Left ventricle myocardium inferior (tissue), 1 donor: ENCODE measurements around the gene COQ3. TPM values are rescaled to one million over a fixed set of nuclear protein-coding genes. Genes with fewer than 3 reads are reported as not detected.

Experiments used
- DNase-seq: peaks from one replicate; pipeline ENCODE4 v3.0.0-alpha.2; 2020
- H3K27ac ChIP-seq: fragments of 200-600 bp; replicated peaks from 2 replicates; pipeline ENCODE4 v1.8.0; 2021
- H3K27me3 ChIP-seq: fragments of 200-600 bp; 2 replicates; pipeline ENCODE4 v1.8.0; 2021; ENCODE audit warnings: low read depth
- H3K36me3 ChIP-seq: fragments of 200-600 bp; 2 replicates; pipeline ENCODE4 v1.8.0; 2021
- H3K4me1 ChIP-seq: fragments of 200-600 bp; 2 replicates; pipeline ENCODE4 v1.8.0; 2021
- H3K4me3 ChIP-seq: fragments of 200-600 bp; 2 replicates; pipeline ENCODE4 v1.8.0; 2021; ENCODE audit warnings: mild to moderate bottlenecking, moderate library complexity
- H3K9me3 ChIP-seq: fragments of 200-600 bp; replicated peaks from 2 replicates; pipeline ENCODE4 v1.8.0; 2021
- intact Hi-C: fragments of 100-400 bp; cut with micrococcal nuclease; formaldehyde crosslinking; loops from one replicate; pipeline ENCODE4 v1.11.0; 2022
- total RNA-seq: library from RNA; stranded (reverse); fragmentation: NEBNext Ultra II Directional; extraction: Animal tissue kit (Norgen Biotek cat#: 25700); gene quantifications from one replicate; pipeline ENCODE4 v1.2.1, GENCODE V29; 2021
- TF ChIP-seq, protein P1 (sequence below): fragments of 200-600 bp; IDR thresholded peaks from 2 replicates; pipeline ENCODE4 v1.8.0; 2021; ENCODE audit warnings: antibody characterized with exemption, mild to moderate bottlenecking, borderline replicate concordance
- donor health status: DM: no; HTN: yes; CAD: no; lungs with severe emphysema.

Gene COQ3
- total RNA-seq, 1 donor from 2014 or later: 36.2 TPM

DNA sequence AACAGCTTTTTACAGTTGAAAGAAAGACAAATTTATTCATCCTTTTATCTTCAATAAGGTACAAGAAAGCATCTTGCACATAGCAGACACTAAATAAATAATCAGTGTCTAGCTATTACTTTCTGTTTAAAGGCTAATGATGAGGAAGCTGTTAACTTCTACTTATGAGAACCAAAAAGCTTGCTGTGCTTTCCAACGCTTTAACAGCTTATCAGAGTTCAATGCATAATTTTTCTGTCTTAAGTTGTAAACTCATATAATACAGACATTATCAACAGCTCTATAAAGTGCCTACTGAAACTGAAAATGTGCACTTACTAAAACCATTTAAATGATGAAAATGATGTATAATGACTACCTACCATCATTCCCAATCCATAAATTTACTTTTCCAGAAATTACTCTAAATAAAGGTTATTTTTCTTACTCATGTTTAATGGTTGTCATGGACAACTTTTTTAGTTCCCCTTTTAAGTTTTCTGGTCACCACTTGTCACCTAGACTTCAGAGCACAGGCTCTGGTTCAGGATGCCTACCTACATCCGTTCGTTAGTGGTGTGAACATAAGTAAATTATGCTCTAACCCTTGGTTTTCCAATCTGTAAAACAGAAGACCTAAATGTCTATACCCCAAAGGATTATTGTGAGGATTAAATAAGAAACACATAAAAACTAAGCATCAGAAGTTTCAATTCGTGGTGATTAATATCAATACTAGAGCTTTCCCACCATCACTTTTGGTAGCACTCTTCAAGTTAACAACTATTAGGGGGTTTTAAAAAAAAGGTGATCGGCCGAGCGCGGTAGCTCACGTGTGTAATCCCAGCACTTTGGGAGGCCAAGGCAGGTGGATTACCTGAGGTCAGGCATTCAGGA is 23.1 kb upstream of the COQ3 start:
- DNase-seq: no peak
- TF ChIP-seq, protein P1, sequence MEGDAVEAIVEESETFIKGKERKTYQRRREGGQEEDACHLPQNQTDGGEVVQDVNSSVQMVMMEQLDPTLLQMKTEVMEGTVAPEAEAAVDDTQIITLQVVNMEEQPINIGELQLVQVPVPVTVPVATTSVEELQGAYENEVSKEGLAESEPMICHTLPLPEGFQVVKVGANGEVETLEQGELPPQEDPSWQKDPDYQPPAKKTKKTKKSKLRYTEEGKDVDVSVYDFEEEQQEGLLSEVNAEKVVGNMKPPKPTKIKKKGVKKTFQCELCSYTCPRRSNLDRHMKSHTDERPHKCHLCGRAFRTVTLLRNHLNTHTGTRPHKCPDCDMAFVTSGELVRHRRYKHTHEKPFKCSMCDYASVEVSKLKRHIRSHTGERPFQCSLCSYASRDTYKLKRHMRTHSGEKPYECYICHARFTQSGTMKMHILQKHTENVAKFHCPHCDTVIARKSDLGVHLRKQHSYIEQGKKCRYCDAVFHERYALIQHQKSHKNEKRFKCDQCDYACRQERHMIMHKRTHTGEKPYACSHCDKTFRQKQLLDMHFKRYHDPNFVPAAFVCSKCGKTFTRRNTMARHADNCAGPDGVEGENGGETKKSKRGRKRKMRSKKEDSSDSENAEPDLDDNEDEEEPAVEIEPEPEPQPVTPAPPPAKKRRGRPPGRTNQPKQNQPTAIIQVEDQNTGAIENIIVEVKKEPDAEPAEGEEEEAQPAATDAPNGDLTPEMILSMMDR: no peak
- Histone ChIP-seq H3K4me3 (no peak overlapping the region), H3K36me3 (peaks cover 3% of the 10 kb centered on the region), H3K27ac (no peak overlapping the region), H3K4me1 (peaks cover 92% of the 10 kb centered on the region), H3K27me3 (no peaks in the 10 kb centered on the region), H3K9me3 (no peaks in the 10 kb centered on the region)
- intact Hi-C loops: no loop called here

DNA sequence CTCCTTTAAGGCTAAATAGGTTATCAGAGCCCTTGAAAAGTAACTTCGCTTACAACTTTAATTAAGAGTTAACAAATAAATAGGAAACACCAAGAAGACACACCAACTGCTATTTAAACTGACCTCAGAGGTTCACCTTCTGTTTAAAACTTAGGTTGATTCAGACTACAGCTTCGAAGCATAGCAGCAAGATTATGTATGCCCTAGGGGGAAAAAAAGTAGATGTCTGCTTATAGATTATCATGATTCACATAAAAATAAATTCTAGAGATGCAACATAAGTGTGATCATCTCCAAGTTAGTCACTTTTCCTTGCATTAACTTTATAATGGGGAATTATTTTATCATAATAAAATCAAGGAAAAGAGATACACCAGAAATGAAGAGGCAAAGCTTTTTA is 22.2 kb upstream of the COQ3 start:
- TF ChIP-seq, protein P1: no peak
- Histone ChIP-seq H3K9me3 (no peaks in the 10 kb centered on the region), H3K27me3 (no peaks in the 10 kb centered on the region), H3K36me3 (peaks cover 10% of the 10 kb centered on the region), H3K27ac (no peak overlapping the region), H3K4me3 (no peak overlapping the region), H3K4me1 (peaks cover 89% of the 10 kb centered on the region)
- DNase-seq: no peak
- intact Hi-C loops: no loop called here

DNA sequence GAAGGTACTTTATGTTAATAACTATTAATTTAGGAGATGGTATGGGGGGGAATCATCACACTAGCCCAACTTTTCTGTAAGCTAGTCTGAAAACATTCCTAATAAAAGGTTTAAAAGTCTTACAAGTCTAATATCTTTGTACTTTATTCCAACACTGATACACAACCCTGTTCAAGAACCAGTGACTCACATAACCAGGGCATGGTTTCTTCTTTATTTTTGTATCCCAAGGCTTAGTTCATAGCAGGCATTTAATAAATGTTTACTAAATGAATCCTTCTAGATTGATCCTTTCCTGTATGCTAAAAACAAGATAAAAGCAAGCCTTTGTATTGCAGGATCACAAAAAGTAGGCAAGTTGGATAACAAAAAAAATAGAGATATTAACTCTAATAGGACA is 21.5 kb upstream of the COQ3 start:
- intact Hi-C loops: no loop called here
- TF ChIP-seq, protein P1: no peak
- H3K9me3 ChIP-seq: no peaks in the 10 kb centered on the region
- H3K27me3 ChIP-seq: no peaks in the 10 kb centered on the region
- H3K27ac ChIP-seq: no peak overlapping the region
- peaks cover 82% of the 10 kb centered on the region for H3K4me1 ChIP-seq
- DNase-seq: no peak
- H3K4me3 ChIP-seq: no peak overlapping the region
- H3K36me3 ChIP-seq: peaks cover 15% of the 10 kb centered on the region

DNA sequence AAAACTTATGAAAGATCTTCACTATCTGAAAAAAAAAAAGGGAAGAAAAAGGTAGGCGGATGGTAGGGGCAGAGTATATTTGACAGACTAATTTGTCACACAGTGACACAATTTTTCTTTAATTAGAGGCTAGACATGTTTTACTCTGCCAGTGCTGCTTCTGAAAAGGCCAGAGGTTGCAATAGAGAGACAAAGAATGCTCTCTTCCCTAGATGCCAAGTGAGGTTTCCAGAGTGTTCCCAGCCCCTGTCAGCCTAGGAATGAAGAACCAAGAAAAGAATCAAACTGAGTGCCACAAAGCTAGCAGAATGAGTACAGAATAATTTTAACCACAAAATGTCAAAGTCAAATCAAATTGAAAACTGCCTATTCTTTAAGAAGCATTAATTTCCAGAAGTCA is 18.1 kb upstream of the COQ3 start:
- Histone ChIP-seq H3K9me3 (no peaks in the 10 kb centered on the region), H3K4me3 (no peak overlapping the region), H3K36me3 (peaks cover 48% of the 10 kb centered on the region), H3K27me3 (no peaks in the 10 kb centered on the region), H3K27ac (peak overlapping the region; percentile 34), H3K4me1 (peaks cover 58% of the 10 kb centered on the region)
- TF ChIP-seq, protein P1: no peak
- intact Hi-C loops: no loop called here
- no peak for DNase-seq

DNA sequence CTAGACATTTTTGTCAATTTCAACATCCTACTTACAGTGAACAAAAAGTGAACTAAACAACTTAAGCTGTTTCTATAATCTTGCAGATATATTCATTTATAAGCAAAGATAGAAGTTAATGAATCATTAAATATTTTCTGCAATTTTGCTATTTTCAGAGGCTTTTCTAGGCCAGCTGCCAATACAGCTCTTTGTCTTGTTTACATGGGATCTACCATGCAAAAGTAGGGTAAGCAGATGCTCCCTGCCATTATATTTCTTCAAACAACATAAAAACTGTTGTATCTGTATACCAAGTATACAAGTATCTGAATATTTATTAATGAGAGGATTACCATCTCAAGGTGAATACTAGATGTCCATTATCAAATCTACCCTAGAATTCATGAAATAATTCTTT is 15.7 kb upstream of the COQ3 start:
- intact Hi-C loops: no loop called here
- Histone ChIP-seq H3K4me3 (no peak overlapping the region), H3K4me1 (peaks cover 34% of the 10 kb centered on the region), H3K27ac (no peak overlapping the region), H3K9me3 (no peaks in the 10 kb centered on the region), H3K36me3 (peaks cover 72% of the 10 kb centered on the region), H3K27me3 (no peaks in the 10 kb centered on the region)
- TF ChIP-seq, protein P1: no peak
- no peak for DNase-seq
